KOPT-K1 (cell line): Measurements from ENCODE around the gene RAD18.
A peak's percentile ranks its signal among the peaks of the same experiment; 100 is the strongest.

Experiments used
- H3K27ac ChIP-seq: fragments of 200-600 bp; sonication (generic); 2 replicates; pipeline ENCODE4 v1.5.1; 2016; ENCODE audit warnings: antibody characterized with exemption, mild to moderate bottlenecking, low read depth, low read length; ENCODE audit not compliant: poor library complexity, severe bottlenecking
- H3K36me3 ChIP-seq: fragments of 200-600 bp; sonication (generic); 2 replicates; pipeline ENCODE4 v1.5.1; 2017; ENCODE audit warnings: antibody characterized with exemption, mild to moderate bottlenecking, low read length, moderate library complexity; ENCODE audit not compliant: insufficient read depth
- H3K9me3 ChIP-seq: fragments of 200-600 bp; sonication (generic); 2 replicates; pipeline ENCODE4 v1.5.1; 2017; ENCODE audit warnings: antibody characterized with exemption, low read length, mild to moderate bottlenecking; ENCODE audit not compliant: insufficient read depth, poor library complexity, severe bottlenecking

RAD18 gene

DNA sequence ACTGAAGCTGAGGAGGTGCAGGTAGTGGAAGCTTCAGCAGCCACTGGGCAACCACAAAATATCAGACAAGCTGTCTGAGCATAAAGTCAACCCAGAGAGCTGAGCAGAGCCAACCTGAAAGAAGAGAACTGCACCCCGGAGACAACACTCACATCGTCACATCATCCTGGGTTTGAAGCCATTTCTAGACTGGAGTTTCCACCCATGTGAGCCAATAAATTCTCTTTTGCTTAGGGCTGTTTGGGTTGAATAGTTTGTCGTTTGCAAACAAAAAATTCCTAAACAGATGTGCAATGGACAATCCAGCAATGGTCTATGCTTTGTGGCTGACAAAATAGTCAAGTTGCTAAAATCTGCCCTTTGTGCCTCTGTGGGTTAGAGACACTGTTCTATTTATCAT, 15.3 kb upstream of the RAD18 start:
- H3K9me3 ChIP-seq, result peaks cover 11% of the 10 kb centered on the region
- H3K27ac ChIP-seq, result no peak overlapping the region
- no peaks in the 10 kb centered on the region for H3K36me3 ChIP-seq

DNA sequence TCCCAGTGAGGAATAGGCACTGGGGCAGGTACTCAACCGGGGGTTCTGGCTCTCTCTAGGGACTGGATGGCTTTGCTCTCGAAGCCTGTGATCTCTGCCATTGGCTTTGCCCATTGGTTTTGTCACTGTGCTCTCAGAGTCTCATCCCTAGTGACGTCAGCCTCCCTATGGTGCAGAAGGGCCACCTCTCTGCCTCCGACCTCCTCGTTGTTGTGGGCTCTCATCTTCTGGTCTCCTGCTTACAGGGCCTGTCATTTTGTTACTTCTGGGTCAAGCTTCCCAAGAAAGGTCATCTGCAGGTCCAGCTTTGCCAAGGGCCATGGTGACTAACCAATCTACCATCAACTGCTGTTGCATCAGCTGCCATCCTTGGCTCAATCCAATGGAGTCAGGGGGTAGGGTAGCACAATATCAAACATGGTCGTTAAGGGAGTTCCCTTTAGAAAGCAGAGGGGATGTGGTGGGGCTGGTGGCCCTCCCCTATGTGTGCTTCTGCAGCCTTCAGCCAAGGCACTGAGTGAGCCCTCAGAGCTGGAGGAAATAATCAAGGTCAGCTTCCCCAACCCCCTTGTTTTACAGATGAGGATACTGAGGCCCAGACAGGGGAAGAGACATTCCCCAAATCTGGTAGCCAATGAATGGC, 13.4 kb upstream of the RAD18 start:
- no peak overlapping the region for H3K27ac ChIP-seq
- H3K9me3 ChIP-seq, result peaks cover 11% of the 10 kb centered on the region
- no peaks in the 10 kb centered on the region for H3K36me3 ChIP-seq

DNA sequence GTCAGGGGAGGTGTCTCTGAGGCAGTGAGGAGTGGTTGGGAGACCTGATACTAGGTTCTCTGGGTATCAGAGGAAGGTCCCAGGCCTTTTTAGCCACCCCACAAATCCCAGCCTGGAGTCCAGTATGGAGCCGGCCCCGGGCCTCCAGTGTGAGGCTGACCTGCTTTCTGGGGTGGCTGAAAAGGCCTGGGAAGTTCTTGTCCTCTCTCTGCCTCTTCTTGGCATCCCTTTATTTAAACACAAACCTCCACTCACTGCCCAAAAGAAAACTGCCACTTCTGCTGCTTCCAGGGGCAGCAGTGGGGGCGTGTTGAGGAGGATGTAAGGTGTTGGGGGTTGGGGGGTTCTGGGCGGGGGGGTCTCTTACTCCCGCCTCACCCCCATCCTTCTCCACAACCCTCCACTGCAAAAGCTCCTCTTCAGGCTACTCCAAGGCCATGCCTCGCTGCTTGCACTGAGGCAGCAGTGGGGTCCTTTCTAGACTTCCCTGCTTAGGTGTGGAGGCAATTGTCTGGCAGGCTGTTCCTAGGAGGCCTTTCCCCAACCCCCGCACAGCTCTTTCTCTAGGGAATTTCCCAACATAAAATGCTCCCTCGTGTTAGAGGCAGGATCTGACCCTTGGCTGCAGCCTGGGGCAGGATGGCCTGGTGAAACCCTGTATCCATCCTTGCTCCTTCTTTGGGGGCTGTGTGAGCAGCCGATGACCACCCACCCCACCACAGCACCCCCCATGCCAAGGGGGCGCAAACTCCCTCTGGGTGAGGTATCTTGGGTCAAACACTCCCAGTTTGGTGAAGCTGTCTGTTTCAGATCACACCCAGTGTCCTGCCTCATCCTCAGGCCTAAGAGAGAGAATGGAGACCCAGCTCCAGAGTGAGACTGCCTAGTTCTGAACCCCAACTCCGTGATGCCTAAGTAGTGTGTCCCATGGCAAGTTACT, 12.1 kb upstream of the RAD18 start:
- no peaks in the 10 kb centered on the region for H3K36me3 ChIP-seq
- H3K27ac ChIP-seq, result no peak overlapping the region
- peaks cover 11% of the 10 kb centered on the region for H3K9me3 ChIP-seq

DNA sequence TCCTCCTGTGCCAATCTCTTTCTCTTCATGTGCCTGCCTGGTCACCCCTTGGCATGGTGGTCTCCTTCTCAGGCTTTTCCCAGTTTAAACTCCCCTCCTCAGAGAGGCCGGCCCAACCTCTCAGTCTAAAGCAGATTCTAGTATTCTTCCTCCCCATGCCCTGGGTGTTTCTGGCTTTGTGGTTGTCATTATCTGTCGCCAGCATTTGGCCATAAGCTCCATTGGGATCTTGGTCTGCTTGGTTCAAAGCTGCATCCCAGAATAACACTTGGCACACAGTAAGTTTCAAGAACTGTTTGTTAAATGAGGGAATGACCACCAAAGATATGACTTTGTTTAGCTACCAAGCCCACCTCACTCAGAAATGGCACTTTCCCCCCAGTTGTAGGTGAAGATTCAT, 11.2 kb upstream of the RAD18 start:
- no peaks in the 10 kb centered on the region for H3K36me3 ChIP-seq
- no peak overlapping the region for H3K27ac ChIP-seq
- H3K9me3 ChIP-seq, result peaks cover 10% of the 10 kb centered on the region

DNA sequence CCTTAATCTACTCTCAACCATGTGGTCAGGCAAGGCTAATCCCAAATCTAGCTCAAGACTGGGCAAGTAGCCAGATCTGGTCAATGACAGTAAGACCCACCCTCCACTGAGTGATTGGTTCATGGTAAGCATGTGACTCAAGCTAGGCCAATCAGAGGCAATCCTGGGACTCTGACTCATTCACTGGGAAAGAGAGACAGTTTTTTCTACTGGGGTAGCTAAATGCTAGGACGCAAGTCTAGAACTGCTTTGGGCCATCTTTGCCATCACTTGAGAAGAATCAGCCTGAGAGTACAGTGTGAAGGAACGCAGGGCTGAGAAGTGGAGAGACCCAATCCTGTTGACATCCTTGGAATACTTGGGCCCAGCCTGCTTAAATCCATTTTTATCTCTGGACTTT, 9.4 kb upstream of the RAD18 start:
- Histone ChIP-seq H3K27ac (no peak overlapping the region), H3K36me3 (no peaks in the 10 kb centered on the region), H3K9me3 (no peaks in the 10 kb centered on the region)

DNA sequence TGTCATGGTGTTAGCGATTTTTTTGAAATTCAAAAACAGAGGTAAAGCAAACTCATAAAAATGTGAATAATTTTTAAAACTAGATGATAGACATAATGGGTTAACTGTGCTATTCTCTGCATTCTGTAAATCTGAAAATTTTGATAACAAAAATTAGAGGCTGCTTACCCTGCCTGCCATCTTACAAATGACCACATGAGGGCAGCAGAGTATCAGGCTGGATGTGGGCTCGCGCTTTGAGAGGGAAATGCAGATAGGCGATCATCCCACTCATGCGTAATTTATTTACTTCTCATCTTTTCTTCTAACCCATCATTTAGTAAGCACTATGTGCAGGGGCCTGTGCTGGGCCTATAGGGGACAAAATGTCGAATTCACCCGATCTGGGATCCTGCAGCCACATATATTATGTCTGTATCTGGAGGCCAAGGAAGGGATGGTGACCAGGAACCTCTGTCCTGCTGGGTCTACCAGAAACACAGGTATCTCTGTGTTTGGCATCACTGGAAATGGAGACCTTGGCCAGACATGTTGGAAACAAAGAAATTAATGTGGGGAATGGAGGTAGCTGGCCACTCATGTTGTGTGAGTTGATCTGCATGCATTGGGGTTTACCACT, 7.8 kb upstream of the RAD18 start:
- H3K36me3 ChIP-seq, result no peaks in the 10 kb centered on the region
- no peaks in the 10 kb centered on the region for H3K9me3 ChIP-seq
- no peak overlapping the region for H3K27ac ChIP-seq

GRCh38 chr3:8969241-8969640, 6.0 kb upstream of the RAD18 start:
- no peaks in the 10 kb centered on the region for H3K9me3 ChIP-seq

GRCh38 chr3:8968375-8968882, 5.2 kb upstream of the RAD18 start:
- no peaks in the 10 kb centered on the region for H3K36me3 ChIP-seq
- H3K27ac ChIP-seq, result no peak overlapping the region
- H3K9me3 ChIP-seq, result no peaks in the 10 kb centered on the region

More at GRCh38 chr3:8969241-8969640, 6.0 kb upstream of the RAD18 start:
- Histone ChIP-seq H3K36me3 (no peaks in the 10 kb centered on the region), H3K27ac (no peak overlapping the region)

GRCh38 chr3:8967553-8967952, 4.3 kb upstream of the RAD18 start:
- H3K9me3 ChIP-seq, result no peaks in the 10 kb centered on the region
- no peaks in the 10 kb centered on the region for H3K36me3 ChIP-seq
- no peak overlapping the region for H3K27ac ChIP-seq

DNA sequence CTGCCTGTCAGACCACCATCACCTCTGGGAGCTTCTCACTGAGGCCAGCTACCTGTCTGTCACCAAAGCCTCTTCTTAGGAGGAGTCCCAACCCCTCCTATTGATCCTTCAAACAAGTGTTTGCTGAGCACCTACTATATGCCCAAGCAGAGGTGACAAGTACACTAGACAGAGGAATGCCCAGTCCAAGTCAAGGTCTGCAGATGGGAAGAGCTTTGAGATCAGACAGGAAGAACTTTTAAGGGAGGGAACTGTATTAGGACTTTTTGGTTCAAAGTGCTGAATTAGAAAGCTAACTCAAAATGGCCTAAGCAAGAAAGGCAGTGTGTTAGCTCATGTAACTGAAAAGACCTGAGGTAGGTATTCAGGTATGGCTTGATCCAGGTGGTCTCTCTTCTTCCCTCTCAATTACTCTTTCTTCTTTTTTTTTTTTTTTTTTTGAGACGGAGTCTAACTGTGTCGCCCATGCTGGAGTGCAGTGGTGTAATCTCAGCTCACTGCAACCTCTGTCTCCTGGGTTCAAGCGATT, 3.6 kb upstream of the RAD18 start:
- Histone ChIP-seq H3K36me3 (no peaks in the 10 kb centered on the region), H3K9me3 (no peaks in the 10 kb centered on the region), H3K27ac (no peak overlapping the region)

GRCh38 chr3:8966150-8966819, 3.0 kb upstream of the RAD18 start:
- no peak overlapping the region for H3K27ac ChIP-seq
- H3K36me3 ChIP-seq, result peaks cover 4% of the 10 kb centered on the region; the same call in 1 of the 2 replicates
- H3K9me3 ChIP-seq, result no peaks in the 10 kb centered on the region

DNA sequence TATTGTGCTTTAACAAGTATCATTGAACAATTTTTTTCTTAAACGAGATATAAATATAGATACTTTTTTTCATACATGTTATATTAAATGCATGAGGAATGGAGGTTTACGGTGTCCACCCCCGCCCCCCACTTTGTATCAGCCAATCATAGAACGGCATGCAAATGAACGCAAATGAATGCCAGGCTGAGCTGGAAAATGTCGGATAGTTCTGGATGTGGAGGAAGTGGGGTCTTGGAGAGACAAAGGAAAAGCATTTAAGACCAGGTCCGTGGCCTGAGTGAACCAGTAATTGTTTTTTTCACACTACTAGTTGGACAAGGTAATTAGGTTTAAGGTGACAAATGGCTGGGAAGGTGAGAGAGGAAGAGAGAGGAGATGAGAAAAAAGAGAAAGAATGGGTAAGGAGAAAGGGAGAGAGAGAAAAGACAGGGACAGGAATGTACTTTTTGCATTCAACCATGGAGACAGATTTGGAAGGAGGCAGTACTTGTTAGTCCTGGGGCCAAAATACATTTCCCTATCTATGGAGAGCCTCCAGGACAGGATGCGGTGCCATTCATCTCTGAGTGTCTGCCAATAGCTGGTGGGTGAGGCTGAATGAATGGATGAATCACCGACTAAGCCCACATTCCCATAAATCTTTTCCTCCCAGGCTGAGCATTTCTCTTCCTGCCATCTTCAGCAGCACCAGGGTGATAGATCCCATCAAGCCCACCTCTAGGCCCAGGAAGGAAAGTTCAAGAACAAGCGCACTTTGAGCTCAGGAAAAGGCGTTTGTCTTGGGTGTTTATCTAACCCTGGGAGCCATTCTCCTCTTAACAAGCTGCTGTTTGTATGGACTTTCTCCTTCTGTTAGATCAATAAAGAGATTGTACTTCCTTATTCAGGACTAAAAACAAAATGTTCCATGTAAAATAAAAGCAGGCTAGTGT, 1.4 kb upstream of the RAD18 start:
- H3K9me3 ChIP-seq, result no peaks in the 10 kb centered on the region
- no peak overlapping the region for H3K27ac ChIP-seq
- peaks cover 17% of the 10 kb centered on the region for H3K36me3 ChIP-seq

DNA sequence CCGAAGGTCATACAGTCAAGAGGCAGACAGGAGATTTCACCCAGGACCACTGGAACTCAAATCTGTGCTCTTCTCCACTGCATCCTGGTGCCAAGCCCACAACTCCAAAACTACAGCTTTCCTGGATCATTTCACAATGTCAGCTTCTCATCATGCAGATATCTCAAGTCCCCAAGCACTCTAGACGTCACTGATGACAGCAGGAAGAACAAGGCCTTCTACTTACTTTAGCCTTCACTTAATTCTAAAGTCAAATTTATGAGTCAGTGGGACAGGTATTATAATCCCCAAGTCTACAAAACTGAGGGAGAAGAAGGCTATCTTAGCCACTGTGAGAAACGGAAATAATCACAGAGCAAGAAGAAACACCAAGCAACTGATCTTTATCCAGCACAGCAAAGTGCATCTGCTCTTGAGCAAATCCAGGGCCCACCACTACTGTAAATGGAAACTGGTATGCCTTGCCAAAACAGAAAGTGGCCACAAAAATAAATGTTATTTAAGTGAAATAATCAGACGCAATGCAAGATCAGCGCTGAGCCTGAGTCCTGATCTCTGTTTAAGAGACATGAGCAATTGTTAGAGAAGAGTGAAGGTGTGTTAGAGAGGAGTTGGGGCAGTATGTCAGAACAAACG, 928 bp downstream of the RAD18 start:
- H3K27ac ChIP-seq, result peak overlapping the region; percentile 63
- H3K9me3 ChIP-seq, result no peaks in the 10 kb centered on the region
- peaks cover 41% of the 10 kb centered on the region for H3K36me3 ChIP-seq
